Ovary (tissue), 9 donors: ENCODE data around the gene LMNTD2. TPM values are rescaled to one million over a fixed set of nuclear protein-coding genes. Genes with fewer than 3 reads are reported as not detected.

Experiments used
- DNase-seq, 5 donors: peaks; one replicate each; pipeline ENCODE4 v3.0.0-alpha.2; 2019 to 2020
- H3K27ac ChIP-seq, 2 donors: fragments of 200-600 bp; one replicate each; pipeline versions ENCODE4 v1.5.1 to v1.8.0; 2019 to 2022
- H3K27me3 ChIP-seq: fragments of 200-600 bp; one replicate; pipeline ENCODE4 v1.8.0; 2022
- H3K36me3 ChIP-seq: fragments of 200-600 bp; sonication (generic); one replicate; pipeline ENCODE4 v1.5.1; 2019
- H3K4me1 ChIP-seq: one replicate; pipeline ENCODE4 v1.8.1; 2013; ENCODE audit warnings: mild to moderate bottlenecking, moderate library complexity; ENCODE audit not compliant: insufficient read depth
- H3K4me3 ChIP-seq: fragments of 200-600 bp; sonication (generic); one replicate; pipeline ENCODE4 v1.5.1; 2017
- H3K9me3 ChIP-seq, 2 donors: fragments of 200-600 bp in 1 of 2; sonication (generic) in 1 of 2; one replicate each; pipeline versions ENCODE4 v1.5.1 to v1.8.1; 2013 to 2019; ENCODE audit warnings: mild to moderate bottlenecking in 1 of 2, moderate library complexity in 1 of 2
- EP300 ChIP-seq: sonication (generic); formaldehyde crosslinking; IDR thresholded peaks from one replicate; pipeline ENCODE4 v1.6.1; 2017; ENCODE audit warnings: antibody characterized with exemption
- POLR2A ChIP-seq: fragments of 450-650 bp; IDR thresholded peaks from one replicate; pipeline ENCODE4 v1.6.1; 2017; ENCODE audit warnings: antibody characterized with exemption, mild to moderate bottlenecking, moderate library complexity
- WGBS, 3 donors: extraction: QIAGEN DNeasy Blood & Tissue Kit in 1 of 3; methylation state at CpG; one replicate each; pipeline versions ENCODE4 v1.1.5 to v1.1.7; 2013 to 2017; 5-methylcytosine and 5-hydroxymethylcytosine counted together
- intact Hi-C, 4 donors: fragments of 100-400 bp; cut with DNase I; formaldehyde crosslinking; loops; one replicate each; pipeline versions ENCODE4 v1.11.0 to v1.15.1; 2022 to 2023
- polyA plus RNA-seq, 2 donors: library from polyadenylated mRNA; stranded (reverse); fragments of 200-250 nt in 1 of 2; fragments of 350-450 nt in 1 of 2; fragmentation: Illumina TruSeq in 1 of 2; extraction: RNeasy Lipid Tissue Mini Kit (QIAGEN cat#74804) in 1 of 2; gene quantifications; one replicate each; pipeline ENCODE4 v1.2.3, GENCODE V29; 2013 to 2014
- total RNA-seq, 7 donors: library from RNA; depleted of rRNA in 2 of 7; stranded (reverse); fragments of >200 nt in 2 of 7; fragmentation: NEBNext Ultra II Directional in 3 of 7; extraction: Animal tissue kit (Norgen Biotek cat#: 25700) in 3 of 7; gene quantifications; one replicate each; pipeline versions ENCODE4 v1.1.0 to v1.2.4, GENCODE V29; 2016 to 2023
- TF ChIP-seq, protein P1 (sequence below), 3 donors: fragments of 450-650 bp in 2 of 3; fragments of 200-600 bp in 1 of 3; IDR thresholded peaks; one replicate each; pipeline versions ENCODE4 v1.5.1 to v1.8.0; 2016 to 2022; ENCODE audit warnings: antibody characterized with exemption in 3 of 3, mild to moderate bottlenecking in 1 of 3
- donor health status: DM: no; HTN: no; CAD: no; lungs with moderate emphysema.
- donor health status: DM: no; HTN: no; CAD: no.
- donor health status: Bipolar disorder and iron deficiency.
- donor health status: DM: yes; HTN: yes; CAD: no.
- donor health status: DM: no; HTN: no; CAD: no.
- donor health status: DM: yes; HTN: yes; CAD: no.

The LMNTD2 gene
- total and polyA plus RNA-seq, 9 donors: 0.70 to 7.6 (median 1.2) TPM; not detected in 1

- H3K36me3 ChIP-seq: peaks cover 2% of the 10 kb centered on the region
- WGBS, 3 donors: 49 to 69% (median 51%) methylated on average over 20 of the region's 20 CpGs
- H3K27ac ChIP-seq: no peak overlapping the region
- H3K9me3 ChIP-seq: no peaks in the 10 kb centered on the region
- H3K4me1 ChIP-seq: peaks cover 21% of the 10 kb centered on the region
- intact Hi-C loops: no loop called here
- H3K27me3 ChIP-seq: no peaks in the 10 kb centered on the region
- DNase-seq: no peak
- H3K4me3 ChIP-seq: no peak overlapping the region
- TF ChIP-seq EP300 (no peak), POLR2A (no peak)
- TF ChIP-seq, protein P1, sequence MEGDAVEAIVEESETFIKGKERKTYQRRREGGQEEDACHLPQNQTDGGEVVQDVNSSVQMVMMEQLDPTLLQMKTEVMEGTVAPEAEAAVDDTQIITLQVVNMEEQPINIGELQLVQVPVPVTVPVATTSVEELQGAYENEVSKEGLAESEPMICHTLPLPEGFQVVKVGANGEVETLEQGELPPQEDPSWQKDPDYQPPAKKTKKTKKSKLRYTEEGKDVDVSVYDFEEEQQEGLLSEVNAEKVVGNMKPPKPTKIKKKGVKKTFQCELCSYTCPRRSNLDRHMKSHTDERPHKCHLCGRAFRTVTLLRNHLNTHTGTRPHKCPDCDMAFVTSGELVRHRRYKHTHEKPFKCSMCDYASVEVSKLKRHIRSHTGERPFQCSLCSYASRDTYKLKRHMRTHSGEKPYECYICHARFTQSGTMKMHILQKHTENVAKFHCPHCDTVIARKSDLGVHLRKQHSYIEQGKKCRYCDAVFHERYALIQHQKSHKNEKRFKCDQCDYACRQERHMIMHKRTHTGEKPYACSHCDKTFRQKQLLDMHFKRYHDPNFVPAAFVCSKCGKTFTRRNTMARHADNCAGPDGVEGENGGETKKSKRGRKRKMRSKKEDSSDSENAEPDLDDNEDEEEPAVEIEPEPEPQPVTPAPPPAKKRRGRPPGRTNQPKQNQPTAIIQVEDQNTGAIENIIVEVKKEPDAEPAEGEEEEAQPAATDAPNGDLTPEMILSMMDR (IDR thresholded peaks at IDR 0.05): no peak
Measured at GRCh38 chr11:579830-580601, 19.5 kb upstream of the LMNTD2 start.

DNA sequence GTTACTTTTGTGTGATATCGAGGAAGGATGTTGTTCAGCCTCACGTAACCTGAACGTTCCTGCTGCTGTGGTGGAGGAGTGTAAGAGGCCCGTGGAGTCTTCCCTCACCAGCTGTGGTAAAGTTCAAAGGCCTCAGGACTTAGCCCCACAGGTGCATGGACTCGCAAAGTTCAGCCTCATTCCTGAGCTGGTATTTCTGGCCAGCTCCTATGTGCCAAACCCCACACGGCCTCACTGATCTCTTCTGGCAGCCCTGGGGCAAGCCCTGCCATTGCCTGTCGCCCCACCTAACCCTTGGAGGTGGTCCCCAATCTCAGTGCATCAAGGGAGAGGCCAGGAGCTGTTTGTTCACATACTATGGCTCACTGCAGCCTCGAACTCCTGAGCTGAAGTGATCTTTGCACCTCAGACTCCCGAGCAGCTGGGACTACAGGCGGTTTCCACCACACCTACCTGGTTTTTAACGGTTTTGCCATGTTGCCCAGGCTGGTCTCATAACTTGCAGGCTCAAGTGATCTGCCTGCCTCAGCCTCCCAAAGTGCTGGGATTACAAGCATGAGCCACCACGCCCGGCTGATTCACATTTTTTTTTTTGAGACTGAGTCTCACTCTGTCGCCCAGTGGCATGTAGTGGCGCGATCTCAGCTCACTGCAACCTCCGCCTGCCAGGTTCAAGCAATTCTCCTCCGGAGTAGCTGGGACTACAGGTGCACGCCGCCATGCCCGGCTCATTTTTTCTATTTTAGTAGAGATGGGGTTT, 17.9 kb upstream of the LMNTD2 start:
- Histone ChIP-seq H3K27ac (no peak overlapping the region), H3K9me3 (no peaks in the 10 kb centered on the region), H3K36me3 (peaks cover 2% of the 10 kb centered on the region), H3K4me1 (peaks cover 25% of the 10 kb centered on the region), H3K27me3 (no peaks in the 10 kb centered on the region), H3K4me3 (no peak overlapping the region)
- no peak for DNase-seq
- intact Hi-C loops: no loop called here
- WGBS, 3 donors: 66 to 75% (median 68%) methylated on average over 21 of the region's 21 CpGs
- TF ChIP-seq, protein P1 (IDR thresholded peaks at IDR 0.05): no peak
- TF ChIP-seq EP300 (no peak), POLR2A (no peak)

DNA sequence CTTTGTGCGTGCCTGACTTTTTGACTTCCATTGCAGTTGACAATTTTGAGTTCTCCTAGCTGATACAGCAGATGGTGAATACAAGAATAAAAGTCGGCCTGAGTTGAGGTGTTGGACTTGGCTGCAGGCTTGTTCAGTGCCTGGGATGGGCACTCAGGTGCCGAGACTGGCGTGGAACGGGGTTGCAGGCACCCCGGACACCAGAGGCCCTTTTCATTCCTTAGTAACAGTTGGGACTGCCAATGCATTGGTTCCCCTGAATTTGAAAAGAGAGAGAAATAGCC, 17.0 kb upstream of the LMNTD2 start:
- Histone ChIP-seq H3K36me3 (peaks cover 2% of the 10 kb centered on the region), H3K9me3 (no peaks in the 10 kb centered on the region), H3K4me3 (peak overlapping the region; percentile 80), H3K4me1 (peaks cover 25% of the 10 kb centered on the region), H3K27me3 (no peaks in the 10 kb centered on the region), H3K27ac (no peak overlapping the region)
- DNase-seq: no peak
- intact Hi-C loops: no loop called here
- TF ChIP-seq POLR2A (no peak), EP300 (no peak)
- TF ChIP-seq, protein P1 (IDR thresholded peaks at IDR 0.05): no peak
- 27 to 46% (median 30%) methylated on average over 6 of the region's 6 CpGs for WGBS, 3 donors

- peak in 2 of 5 donors; percentile 52 to 53 for DNase-seq
- H3K4me1 ChIP-seq: peaks cover 25% of the 10 kb centered on the region
- H3K4me3 ChIP-seq: peak overlapping the region; percentile 80
- WGBS, 3 donors: 1 to 2% (median 1%) methylated on average over 28 to 48 of the region's 48 CpGs
- no peak overlapping the region for H3K27ac ChIP-seq
- TF ChIP-seq, protein P1 (IDR thresholded peaks at IDR 0.05): no peak
- TF ChIP-seq EP300: no peak
- TF ChIP-seq POLR2A: no peak
- H3K36me3 ChIP-seq: peaks cover 2% of the 10 kb centered on the region
- H3K27me3 ChIP-seq: no peaks in the 10 kb centered on the region
- no peaks in the 10 kb centered on the region for H3K9me3 ChIP-seq
- intact Hi-C loops: no loop called here
Measured at GRCh38 chr11:576811-577610, 16.5 kb upstream of the LMNTD2 start.
